Activated T-cell treated with anti-CD3 and anti-CD28 coated beads, Interleukin-2, amount 50 U/mL, for 4 hours (primary cell): Measurements from ENCODE around the gene ZFP1. TPM values are rescaled to one million over a fixed set of nuclear protein-coding genes. Genes with fewer than 3 reads are reported as not detected.

Source experiments
- ATAC-seq, 2 donors: fragments of 200-7000 bp; cut with Tn5 transposase; one replicate each; pipeline ENCODE4 v1.10.0; 2021
- DNase-seq: peaks from one replicate; pipeline ENCODE4 v3.0.0-alpha.2; 2020
- H3K27me3 Mint-ChIP-seq: one replicate; pipeline ENCODE4 v1.8.0; 2021; ENCODE audit warnings: low read depth, mixed read lengths
- H3K36me3 Mint-ChIP-seq: one replicate; pipeline ENCODE4 v1.8.0; 2022; ENCODE audit warnings: mixed read lengths; ENCODE audit not compliant: insufficient read depth
- H3K4me1 Mint-ChIP-seq: one replicate; pipeline ENCODE4 v1.8.0; 2021; ENCODE audit warnings: low read depth, mixed read lengths
- H3K4me3 Mint-ChIP-seq: one replicate; pipeline ENCODE4 v1.8.0; 2021; ENCODE audit warnings: mild to moderate bottlenecking, moderate library complexity, mixed read lengths
- H3K9me3 Mint-ChIP-seq: one replicate; pipeline ENCODE4 v1.8.0; 2021; ENCODE audit warnings: mixed read lengths
- total RNA-seq, 3 donors: library from RNA; stranded (reverse); gene quantifications; one replicate each; pipeline ENCODE4 v1.2.1, GENCODE V29; 2021

The ZFP1 gene
- total RNA-seq, 3 donors from 2014 or later = 11.5 to 13.4 (median 13.4) TPM

GRCh38 chr16:75160386-75160785 lies 12.1 kb downstream of the ZFP1 start:
- Mint-ChIP-seq H3K36me3 (peaks cover 49% of the 10 kb centered on the region), H3K9me3 (peaks cover 4% of the 10 kb centered on the region), H3K4me1 (no peaks in the 10 kb centered on the region), H3K4me3 (no peak overlapping the region), H3K27me3 (no peaks in the 10 kb centered on the region)
- DNase-seq = no peak
- no peak for ATAC-seq

- Mint-ChIP-seq H3K4me1 (no peaks in the 10 kb centered on the region), H3K9me3 (peaks cover 54% of the 10 kb centered on the region), H3K36me3 (peaks cover 62% of the 10 kb centered on the region), H3K27me3 (no peaks in the 10 kb centered on the region), H3K4me3 (no peak overlapping the region)
- ATAC-seq (no peak), DNase-seq (no peak)
These were observed 21.6 kb downstream of the ZFP1 start for GRCh38 chr16:75169899-75170405.

- peaks cover 63% of the 10 kb centered on the region for H3K9me3 Mint-ChIP-seq
- ATAC-seq = no peak
- no peak overlapping the region for H3K4me3 Mint-ChIP-seq
- DNase-seq = no peak
- H3K27me3 Mint-ChIP-seq = no peaks in the 10 kb centered on the region
- peaks cover 42% of the 10 kb centered on the region for H3K36me3 Mint-ChIP-seq
- no peaks in the 10 kb centered on the region for H3K4me1 Mint-ChIP-seq
These were observed 24.3 kb downstream of the ZFP1 start for GRCh38 chr16:75172578-75172977.

DNA sequence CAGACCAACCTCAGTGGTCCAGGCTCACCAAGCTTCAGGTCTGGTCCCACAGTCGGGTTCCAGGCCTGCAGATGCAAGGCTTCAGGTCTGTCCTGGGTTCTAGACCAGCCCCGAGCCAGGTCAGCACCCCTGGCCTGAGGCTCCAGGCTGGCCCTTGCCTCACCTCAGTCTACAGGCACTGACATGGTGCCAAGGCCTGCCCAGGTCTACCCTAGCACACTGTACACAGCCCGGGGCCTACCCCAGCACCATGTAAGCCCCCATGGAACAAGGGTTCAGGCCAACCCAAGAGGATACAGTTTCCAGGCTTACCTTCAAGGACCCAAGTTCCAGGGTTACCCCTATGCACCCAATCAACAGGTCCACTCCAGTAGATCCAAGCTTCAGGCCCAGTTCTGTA lies 26.8 kb downstream of the ZFP1 start:
- DNase-seq = no peak
- Mint-ChIP-seq H3K36me3 (peaks cover 19% of the 10 kb centered on the region), H3K9me3 (peaks cover 51% of the 10 kb centered on the region), H3K4me3 (no peak overlapping the region), H3K27me3 (no peaks in the 10 kb centered on the region), H3K4me1 (no peaks in the 10 kb centered on the region)
- no peak for ATAC-seq

GRCh38 chr16:75176926-75177325 lies 28.6 kb downstream of the ZFP1 start:
- no peak for ATAC-seq
- Mint-ChIP-seq H3K36me3 (peaks cover 7% of the 10 kb centered on the region), H3K4me1 (no peaks in the 10 kb centered on the region), H3K9me3 (peaks cover 44% of the 10 kb centered on the region), H3K4me3 (no peak overlapping the region), H3K27me3 (no peaks in the 10 kb centered on the region)
- no peak for DNase-seq

DNA sequence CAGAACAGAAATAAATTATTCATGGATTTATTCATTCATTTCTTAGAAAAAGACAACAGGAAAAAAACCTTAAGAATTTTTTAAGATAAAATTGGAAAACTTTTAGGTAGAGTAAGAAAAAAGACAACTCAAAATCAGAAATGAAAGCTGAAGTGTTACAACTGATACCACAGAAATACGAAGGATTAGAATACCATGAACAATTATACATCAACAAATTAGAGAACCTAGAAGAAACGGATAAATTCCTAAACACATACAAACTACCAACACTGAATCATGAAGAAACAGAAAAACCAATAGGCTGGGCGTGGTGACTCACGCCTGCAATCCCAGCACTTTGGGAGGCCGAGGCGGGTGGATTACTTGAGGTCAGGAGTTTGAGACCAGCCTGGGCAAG lies 30.9 kb downstream of the ZFP1 start:
- H3K4me1 Mint-ChIP-seq = no peaks in the 10 kb centered on the region
- no peaks in the 10 kb centered on the region for H3K27me3 Mint-ChIP-seq
- DNase-seq (no peak), ATAC-seq (no peak)
- H3K4me3 Mint-ChIP-seq = no peak overlapping the region
- H3K9me3 Mint-ChIP-seq = peaks cover 26% of the 10 kb centered on the region
- H3K36me3 Mint-ChIP-seq = peaks cover 5% of the 10 kb centered on the region

DNA sequence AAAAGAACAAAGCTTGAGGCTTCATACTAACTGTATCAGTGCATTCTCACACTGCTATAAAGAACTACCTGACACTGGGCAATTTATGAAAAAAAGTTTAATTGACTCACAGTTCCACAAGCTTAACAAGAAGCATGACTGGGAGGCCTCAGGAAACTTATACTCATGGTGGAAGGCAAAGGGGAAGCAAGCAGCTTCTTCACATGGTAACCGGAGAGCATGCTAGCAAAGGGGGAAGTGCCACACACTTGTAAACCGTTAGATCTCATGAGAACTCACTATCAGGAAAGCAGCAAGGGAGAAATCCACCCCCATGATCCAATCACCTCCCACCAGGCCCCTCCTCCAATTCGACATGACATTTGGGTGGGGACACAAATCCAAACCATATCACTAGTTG lies 33.3 kb downstream of the ZFP1 start:
- ATAC-seq = no peak
- Mint-ChIP-seq H3K4me3 (no peak overlapping the region), H3K36me3 (peaks cover 1% of the 10 kb centered on the region), H3K9me3 (peaks cover 15% of the 10 kb centered on the region), H3K27me3 (peaks cover 6% of the 10 kb centered on the region), H3K4me1 (no peaks in the 10 kb centered on the region)
- DNase-seq = no peak

DNA sequence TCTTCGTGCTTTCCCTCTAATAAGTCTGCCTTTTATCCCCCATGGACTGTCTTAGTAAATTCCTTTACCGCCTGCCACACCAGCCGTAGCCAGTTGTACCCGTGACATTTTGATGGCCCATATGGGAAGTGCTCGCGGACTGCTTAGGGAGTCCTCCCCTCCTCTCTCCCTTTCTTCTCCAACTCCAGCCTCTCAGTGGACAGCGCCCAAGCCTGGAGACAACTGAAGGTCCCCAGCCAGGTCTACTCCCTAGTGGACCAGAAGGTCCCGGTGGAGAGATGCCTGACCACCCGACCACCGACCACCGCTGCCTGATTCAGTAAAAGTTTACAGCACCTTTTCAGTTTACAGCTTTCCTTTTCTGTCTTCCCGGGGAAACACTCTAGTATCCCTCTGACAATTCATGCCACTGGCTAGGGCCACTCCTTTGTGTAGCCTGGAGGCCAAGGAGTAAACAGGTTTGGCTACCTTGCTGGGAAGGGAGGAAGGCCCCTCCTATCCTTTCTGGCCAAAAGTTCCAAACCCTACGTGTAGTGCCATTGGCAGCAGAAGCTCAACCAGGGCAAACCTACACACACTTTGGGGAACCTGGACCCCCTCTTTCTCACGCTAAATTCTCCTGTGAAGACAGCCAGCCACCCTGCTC lies 40.6 kb downstream of the ZFP1 start:
- DNase-seq = no peak
- H3K4me3 Mint-ChIP-seq = no peak overlapping the region
- no peaks in the 10 kb centered on the region for H3K4me1 Mint-ChIP-seq
- H3K36me3 Mint-ChIP-seq = no peaks in the 10 kb centered on the region
- no peak for ATAC-seq
- H3K27me3 Mint-ChIP-seq = peaks cover 12% of the 10 kb centered on the region
- no peaks in the 10 kb centered on the region for H3K9me3 Mint-ChIP-seq

- no peaks in the 10 kb centered on the region for H3K9me3 Mint-ChIP-seq
These were observed 41.4 kb downstream of the ZFP1 start for GRCh38 chr16:75189638-75190245.

GRCh38 chr16:75192606-75193264 lies 44.4 kb downstream of the ZFP1 start:
- Mint-ChIP-seq H3K9me3 (no peaks in the 10 kb centered on the region), H3K4me1 (no peaks in the 10 kb centered on the region), H3K27me3 (peaks cover 18% of the 10 kb centered on the region), H3K36me3 (no peaks in the 10 kb centered on the region), H3K4me3 (no peak overlapping the region)
- ATAC-seq (no peak), DNase-seq (no peak)

More at GRCh38 chr16:75189638-75190245, 41.4 kb downstream of the ZFP1 start:
- DNase-seq (no peak), ATAC-seq (no peak)
- no peak overlapping the region for H3K4me3 Mint-ChIP-seq
- H3K36me3 Mint-ChIP-seq = no peaks in the 10 kb centered on the region
- H3K4me1 Mint-ChIP-seq = no peaks in the 10 kb centered on the region
- peaks cover 12% of the 10 kb centered on the region for H3K27me3 Mint-ChIP-seq

DNA sequence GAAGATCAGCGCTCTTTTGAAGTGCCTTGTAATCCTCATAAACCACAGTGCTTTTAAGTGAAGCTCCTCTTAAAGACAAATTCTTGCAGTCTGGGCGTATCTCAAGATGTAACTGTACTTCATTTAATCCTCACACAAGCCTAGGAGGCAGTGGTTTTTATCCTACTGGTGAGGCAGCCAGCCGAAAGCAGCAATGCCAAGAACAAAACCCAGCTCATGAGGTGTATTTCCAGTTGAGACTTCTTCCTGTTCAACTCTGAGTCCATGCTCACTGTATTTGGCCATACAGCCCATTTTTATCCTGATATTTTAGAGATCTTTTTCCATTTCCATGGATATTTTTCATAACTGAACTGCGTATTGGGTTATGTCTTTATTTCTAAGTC lies 44.9 kb downstream of the ZFP1 start:
- Mint-ChIP-seq H3K9me3 (no peaks in the 10 kb centered on the region), H3K4me1 (no peaks in the 10 kb centered on the region), H3K27me3 (peaks cover 23% of the 10 kb centered on the region), H3K36me3 (no peaks in the 10 kb centered on the region), H3K4me3 (no peak overlapping the region)
- DNase-seq (no peak), ATAC-seq (no peak)

- ATAC-seq (no peak), DNase-seq (no peak)
- H3K4me3 Mint-ChIP-seq = no peak overlapping the region
- peaks cover 23% of the 10 kb centered on the region for H3K27me3 Mint-ChIP-seq
- no peaks in the 10 kb centered on the region for H3K36me3 Mint-ChIP-seq
- H3K9me3 Mint-ChIP-seq = no peaks in the 10 kb centered on the region
- no peaks in the 10 kb centered on the region for H3K4me1 Mint-ChIP-seq
These were observed 45.6 kb downstream of the ZFP1 start for GRCh38 chr16:75193730-75194444.

- no peak overlapping the region for H3K4me3 Mint-ChIP-seq
- peaks cover 20% of the 10 kb centered on the region for H3K27me3 Mint-ChIP-seq
- peaks cover 5% of the 10 kb centered on the region for H3K4me1 Mint-ChIP-seq
- H3K9me3 Mint-ChIP-seq = no peaks in the 10 kb centered on the region
- H3K36me3 Mint-ChIP-seq = no peaks in the 10 kb centered on the region
- DNase-seq = no peak
- no peak for ATAC-seq
These were observed 47.8 kb downstream of the ZFP1 start for GRCh38 chr16:75195811-75196790.
